Occipital lobe (tissue), 2 donors: Measurements from ENCODE around the gene EXO1. TPM values are rescaled to one million over a fixed set of nuclear protein-coding genes. Genes with fewer than 3 reads are reported as not detected.
"Not testable (repeated sequence)": the region's sequence is repeated elsewhere in the genome, so short reads cannot be mapped to it uniquely, and the experiment has no call there.

Experiments used
- DNase-seq: peaks from one replicate; lab custom pipeline; 2025; lab: John Stamatoyannopoulos, UW
- total RNA-seq: library from RNA; depleted of rRNA; stranded (reverse); fragments of >200 nt; gene quantifications from one replicate; pipeline ENCODE4 v1.2.3, GENCODE V29; 2014

The EXO1 gene
- total RNA-seq = 3.4 TPM

- DNase-seq = peak; percentile 90
These were observed at the start of gene EXO1 for GRCh38 chr1:241847796-241848685. Gene EXO1 (plus strand): TSS chr1:241848204. CDS start chr1:241850426, 2,222 bp downstream.

GRCh38 chr1:241799416-241799815, 48.6 kb upstream of the EXO1 start:
- no peak for DNase-seq

- DNase-seq = no peak
These were observed 47.4 kb upstream of the EXO1 start for GRCh38 chr1:241800640-241801039.

GRCh38 chr1:241802863-241803262, 45.1 kb upstream of the EXO1 start:
- DNase-seq = no peak

- not testable (repeated sequence) for DNase-seq
These were observed 43.3 kb upstream of the EXO1 start for GRCh38 chr1:241804706-241805105.

GRCh38 chr1:241808265-241808664, 39.7 kb upstream of the EXO1 start:
- no peak for DNase-seq

GRCh38 chr1:241810769-241811405, 37.1 kb upstream of the EXO1 start:
- no peak for DNase-seq

GRCh38 chr1:241813768-241814320, 34.2 kb upstream of the EXO1 start:
- DNase-seq = no peak

GRCh38 chr1:241816008-241816407, 32.0 kb upstream of the EXO1 start:
- no peak for DNase-seq

GRCh38 chr1:241817331-241817792, 30.6 kb upstream of the EXO1 start:
- no peak for DNase-seq

- no peak for DNase-seq
These were observed 29.9 kb upstream of the EXO1 start for GRCh38 chr1:241817956-241818612.

GRCh38 chr1:241819340-241819866, 28.6 kb upstream of the EXO1 start:
- DNase-seq = no peak

GRCh38 chr1:241821363-241821762, 26.6 kb upstream of the EXO1 start:
- no peak for DNase-seq

GRCh38 chr1:241822846-241823245, 25.2 kb upstream of the EXO1 start:
- DNase-seq = no peak

GRCh38 chr1:241823925-241824324, 24.1 kb upstream of the EXO1 start:
- no peak for DNase-seq

GRCh38 chr1:241825581-241825980, 22.4 kb upstream of the EXO1 start:
- no peak for DNase-seq

GRCh38 chr1:241826613-241827012, 21.4 kb upstream of the EXO1 start:
- not testable (repeated sequence) for DNase-seq

- no peak for DNase-seq
These were observed 20.7 kb upstream of the EXO1 start for GRCh38 chr1:241827264-241827663.

- DNase-seq = no peak
These were observed 19.5 kb upstream of the EXO1 start for GRCh38 chr1:241828463-241829021.

- no peak for DNase-seq
These were observed 18.5 kb upstream of the EXO1 start for GRCh38 chr1:241829468-241829867.

- DNase-seq = no peak
These were observed 13.1 kb upstream of the EXO1 start for GRCh38 chr1:241834733-241835377.
